HG02759 (cell line): ENCODE data around the gene HMG20B.

Experiments used
- ATAC-seq: cut with Tn5 transposase; IDR thresholded peaks from one replicate; pipeline ENCODE4 v1.9.1; 2021; ENCODE audit warnings: mild to moderate bottlenecking, moderate library complexity; ENCODE audit not compliant: unreplicated experiment

The HMG20B gene

DNA sequence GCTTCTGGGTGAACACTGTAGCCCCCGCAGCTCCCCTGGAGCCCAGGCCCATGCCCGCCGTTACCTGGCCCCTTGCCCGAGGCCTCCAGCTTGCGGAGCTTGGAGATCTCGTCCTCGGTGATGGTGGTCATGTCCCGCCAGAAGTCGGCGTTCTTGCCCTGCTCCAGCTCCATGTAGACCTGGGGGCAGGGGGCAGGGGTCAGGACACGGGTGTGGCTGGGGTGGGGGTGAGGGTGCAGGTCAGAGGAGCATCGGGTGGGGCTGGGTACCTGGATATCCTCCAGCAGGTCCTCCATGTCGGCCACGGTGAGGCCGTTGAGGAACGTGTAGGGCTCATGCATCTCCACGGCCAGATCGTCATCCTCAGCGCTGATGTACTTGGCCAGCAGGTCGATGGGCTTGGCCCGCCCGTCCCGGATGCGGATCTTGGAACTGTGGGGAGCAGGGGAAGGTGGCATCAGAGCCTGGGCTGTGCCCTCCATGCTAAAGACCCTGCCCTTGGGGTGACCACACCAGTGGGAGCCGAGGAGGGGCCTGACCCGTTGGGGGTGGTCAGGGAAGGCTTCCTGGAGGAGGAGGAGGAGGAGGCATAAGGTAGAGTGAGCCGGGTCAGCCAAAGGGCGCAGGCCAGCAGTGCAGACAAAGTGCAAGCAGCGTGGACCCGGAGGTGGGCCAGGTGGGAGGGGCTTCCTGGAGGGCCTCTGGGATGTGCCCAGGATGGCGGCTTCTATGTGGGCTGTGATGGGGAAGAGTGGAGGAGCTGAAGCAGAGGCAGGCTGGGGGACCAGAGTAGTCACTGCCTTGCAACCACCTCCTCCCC lies 46.3 kb downstream of the HMG20B start:
- no peak for ATAC-seq

DNA sequence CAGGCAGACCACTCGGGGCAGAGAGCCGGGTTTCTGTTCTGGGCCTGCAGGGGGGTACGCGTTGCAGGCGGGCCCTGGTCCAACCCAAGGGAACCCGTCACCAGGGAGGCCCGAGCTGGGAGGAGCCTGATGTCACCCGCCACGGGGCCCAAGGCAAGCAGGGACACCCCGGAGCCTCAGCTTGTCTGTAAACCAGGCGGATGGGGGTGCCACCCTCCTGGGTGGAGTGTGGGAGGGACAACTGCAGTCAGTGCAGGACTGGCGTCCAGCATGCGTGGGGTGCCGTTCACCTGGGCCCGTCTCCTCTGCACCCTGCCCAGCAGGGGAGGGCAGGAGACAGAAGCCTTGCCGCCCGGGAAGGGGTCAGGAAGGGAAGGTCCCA lies 46.9 kb downstream of the HMG20B start:
- no peak for ATAC-seq

DNA sequence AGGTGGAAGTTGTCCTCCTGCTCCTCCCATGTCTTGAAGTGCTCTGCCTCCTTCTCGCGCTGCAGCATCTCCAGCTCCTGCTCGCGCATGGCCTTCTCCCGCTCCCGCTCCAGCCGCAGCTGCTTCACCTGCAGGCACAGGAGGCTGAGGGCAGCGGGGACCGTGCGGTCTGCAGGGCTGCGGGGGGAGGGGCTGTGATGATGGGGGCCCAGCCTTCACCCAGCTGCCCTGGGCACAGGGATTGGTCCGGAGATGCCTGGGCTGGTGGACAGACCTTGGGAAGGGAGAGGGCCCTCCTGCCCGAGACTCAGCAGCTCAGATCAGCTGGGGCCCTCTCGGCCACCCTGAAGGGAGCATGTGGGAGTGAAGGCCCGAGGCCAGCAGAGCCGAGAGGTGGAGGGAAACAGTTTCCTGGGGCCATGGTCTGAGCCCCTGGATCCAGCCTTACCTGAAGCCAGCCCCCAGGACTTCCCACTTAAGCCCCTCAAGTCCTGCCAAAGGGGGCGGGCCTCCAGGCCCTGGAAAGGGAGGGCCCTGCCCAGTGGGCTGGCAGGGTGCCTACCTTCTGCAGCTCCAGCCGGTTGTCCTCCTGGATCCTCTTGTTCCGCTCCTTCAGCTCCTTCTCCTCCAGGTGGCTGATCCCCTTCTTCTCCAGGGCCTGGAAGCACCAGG lies 47.5 kb downstream of the HMG20B start:
- no peak for ATAC-seq

DNA sequence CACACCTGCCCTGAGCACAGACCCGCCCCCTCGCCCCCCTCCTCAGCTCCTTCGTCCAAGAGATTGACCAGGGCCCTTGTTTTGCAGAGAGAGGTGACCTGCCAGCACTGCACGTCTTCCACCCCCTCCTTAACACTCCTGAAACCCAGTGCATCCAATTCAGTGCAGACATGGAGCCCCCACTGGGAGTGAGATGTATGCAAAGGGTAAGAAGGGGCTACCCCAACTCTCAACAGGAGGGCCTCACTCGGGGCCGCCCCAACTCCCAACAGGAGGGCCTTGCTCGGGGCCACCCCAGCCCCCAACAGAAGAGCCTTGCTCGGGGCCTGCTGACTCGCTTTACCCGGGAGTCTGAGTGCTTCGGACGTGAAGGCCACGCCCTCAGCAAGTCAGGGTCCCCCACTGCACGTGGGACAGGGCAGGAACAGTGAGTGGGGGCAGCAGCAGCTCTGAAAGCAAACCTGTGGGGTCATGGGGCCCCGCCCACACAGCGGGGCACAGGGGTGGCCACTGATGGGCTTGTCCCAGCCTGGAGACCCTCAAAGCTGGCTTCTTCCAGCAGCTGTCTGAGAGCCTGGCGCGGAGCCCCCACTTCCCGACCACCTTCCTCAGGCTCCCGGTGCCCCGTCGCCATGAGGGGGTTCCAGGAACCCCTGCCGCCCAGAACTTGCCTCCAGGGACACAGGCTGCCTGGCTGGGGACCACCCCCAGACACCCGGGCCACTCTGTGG lies 48.2 kb downstream of the HMG20B start:
- ATAC-seq, result no peak

DNA sequence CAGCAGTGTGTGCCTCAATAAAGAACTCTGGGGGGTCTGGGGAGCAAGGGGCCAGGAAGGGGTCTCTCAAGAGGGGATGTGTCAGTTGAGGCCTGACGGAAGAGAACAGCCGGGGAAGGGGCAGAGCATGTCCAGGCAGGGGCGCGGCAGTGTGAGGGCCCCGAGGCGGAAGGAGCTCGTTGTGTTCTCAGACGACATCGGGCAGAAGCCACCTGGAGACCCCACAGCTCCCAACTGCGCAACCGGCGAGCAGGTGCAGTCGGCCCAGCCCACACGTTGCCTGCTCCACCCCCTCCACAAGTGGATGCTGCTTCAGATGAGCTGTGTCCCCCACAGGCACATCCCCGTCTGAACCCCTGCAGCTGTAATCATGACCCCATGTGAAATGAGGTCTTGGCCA lies 48.9 kb downstream of the HMG20B start:
- ATAC-seq, result no peak

DNA sequence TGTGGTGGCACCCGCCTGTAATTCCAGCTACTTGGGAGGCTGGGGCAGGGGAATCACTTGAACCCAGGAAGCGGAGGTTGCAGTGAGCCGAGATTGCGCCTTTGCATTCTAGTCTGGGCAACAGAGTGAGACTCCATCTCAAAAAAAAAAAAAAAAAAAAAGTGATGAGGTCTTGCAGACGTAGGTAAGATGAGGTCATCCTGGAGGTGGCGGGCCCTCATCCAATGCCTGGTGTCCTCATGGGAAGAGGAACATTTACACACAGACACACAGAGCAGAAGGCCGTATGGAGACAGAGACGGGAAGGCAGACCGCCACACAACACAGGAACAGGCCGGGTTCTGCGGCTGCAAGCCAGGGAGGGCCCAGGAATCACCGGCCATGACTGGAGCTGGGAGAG lies 49.5 kb downstream of the HMG20B start:
- no peak for ATAC-seq

DNA sequence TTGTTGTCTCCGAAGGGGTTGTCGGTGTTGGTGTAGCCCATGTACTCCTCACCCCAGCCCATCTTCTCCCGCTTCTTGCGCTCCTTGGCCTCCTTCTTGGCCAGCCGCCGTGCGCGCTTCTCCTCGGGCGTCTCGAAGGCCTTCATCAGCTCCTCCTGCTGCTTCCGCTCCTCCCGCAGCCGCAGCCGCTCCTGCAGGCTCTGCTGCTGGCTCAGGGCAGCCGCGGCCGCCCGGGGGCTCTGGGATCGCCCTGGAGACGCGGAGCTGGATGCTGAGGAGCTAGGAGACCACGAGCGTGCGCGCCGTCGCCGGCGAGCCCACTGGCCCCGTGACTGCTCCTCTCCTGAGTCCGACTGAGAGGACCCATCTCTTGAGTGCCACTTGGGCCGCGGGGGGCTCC lies 51.0 kb downstream of the HMG20B start:
- ATAC-seq, result no peak

DNA sequence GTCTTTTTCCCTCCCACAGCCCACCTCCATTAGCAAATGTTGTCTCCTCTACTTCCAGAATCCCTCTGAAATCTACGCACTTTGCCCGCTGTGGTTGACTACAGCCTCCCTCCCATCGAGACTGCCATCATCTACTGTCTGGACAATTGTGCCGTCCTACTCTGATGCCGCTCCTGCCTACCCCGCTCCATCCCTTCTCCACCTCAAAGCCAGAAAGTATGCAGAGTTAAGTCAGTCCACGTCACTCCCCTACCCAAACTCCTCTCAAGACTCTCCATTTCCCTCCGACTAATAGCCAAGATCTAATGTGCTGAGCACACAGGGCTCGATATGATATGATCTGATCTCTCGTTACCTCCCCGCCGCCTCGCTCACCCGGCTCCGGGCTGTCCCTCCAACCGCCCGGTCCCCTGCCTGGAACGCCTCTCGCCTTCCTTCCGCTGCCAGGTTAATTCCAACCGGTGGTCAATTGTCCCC lies 53.3 kb downstream of the HMG20B start:
- ATAC-seq, result no peak

DNA sequence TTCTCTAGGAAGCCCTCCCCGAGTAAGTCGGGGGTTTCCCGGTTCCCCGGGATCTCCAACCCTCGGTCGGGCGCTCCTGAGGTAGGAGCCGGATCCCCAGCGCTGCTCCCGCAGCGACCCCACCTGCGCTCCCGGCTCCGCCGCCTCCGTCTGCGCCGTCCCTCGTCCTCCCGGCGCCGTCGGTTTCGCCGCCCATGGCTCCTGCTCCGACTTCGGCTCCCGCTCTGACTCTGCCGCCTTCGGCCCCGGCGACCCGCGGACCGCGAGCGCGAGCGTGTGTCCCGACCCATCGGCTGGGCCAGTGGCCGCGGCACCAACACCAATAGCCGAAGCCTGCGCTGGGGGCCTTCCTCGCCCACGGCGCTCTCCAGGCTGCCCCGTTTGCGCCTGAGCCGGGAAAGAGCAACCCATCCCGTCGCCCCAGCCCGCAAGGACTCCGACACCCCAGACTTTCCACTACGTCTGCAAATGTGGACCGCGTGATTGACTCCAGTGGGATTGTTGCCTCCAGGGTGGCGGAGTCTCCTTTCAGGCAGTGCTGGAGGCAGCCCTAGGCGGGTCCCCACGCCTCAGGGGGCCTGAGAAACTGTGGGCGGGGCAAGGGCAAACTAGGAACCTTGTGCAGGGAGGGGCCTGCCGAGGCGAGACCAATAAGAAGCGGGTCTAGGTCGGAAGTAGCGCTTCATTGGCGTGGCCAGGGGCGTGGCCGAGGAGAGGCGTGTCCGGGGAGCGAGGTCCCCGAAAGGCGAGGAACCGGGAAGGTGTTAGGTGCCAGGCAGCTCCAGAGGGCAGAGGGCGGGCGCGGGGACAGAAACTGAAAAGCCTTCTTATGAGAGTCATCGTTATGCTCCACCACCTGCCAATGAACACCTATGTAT lies 54.0 kb downstream of the HMG20B start, which contains the start of gene CACTIN:
CACTIN (minus strand) TSS at position 318 of the 878 bp plus-strand sequence; CDS start at position 290, 28 bp downstream.
- ATAC-seq, result peak; percentile 89

DNA sequence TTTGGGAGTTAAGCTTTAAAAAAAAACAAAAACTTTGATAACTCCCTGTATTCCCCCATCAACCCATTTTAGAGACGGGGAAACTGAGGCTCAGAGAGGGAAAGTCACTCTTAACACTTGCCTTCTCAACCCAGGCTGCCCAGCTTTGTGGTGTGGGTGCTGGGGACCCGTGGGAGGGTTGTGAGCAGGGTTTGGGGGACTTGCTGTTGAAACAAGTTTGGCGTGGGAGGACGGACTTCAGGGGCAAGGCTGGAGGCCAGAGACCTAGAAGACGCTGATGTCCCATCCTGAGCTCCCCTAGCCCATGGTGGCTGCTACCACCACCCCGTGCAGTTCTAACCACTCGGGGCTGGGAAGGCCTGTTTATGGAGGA lies 54.6 kb downstream of the HMG20B start:
- ATAC-seq, result no peak
